NCI-H526 treated with DMSO at 0.1 percent for 48 hours (cell line): ENCODE measurements around the gene PRSS27.

Experiments used
- DNase-seq: peaks from one replicate; lab custom pipeline; 2025; lab: John Stamatoyannopoulos, UW

PRSS27 gene

DNA sequence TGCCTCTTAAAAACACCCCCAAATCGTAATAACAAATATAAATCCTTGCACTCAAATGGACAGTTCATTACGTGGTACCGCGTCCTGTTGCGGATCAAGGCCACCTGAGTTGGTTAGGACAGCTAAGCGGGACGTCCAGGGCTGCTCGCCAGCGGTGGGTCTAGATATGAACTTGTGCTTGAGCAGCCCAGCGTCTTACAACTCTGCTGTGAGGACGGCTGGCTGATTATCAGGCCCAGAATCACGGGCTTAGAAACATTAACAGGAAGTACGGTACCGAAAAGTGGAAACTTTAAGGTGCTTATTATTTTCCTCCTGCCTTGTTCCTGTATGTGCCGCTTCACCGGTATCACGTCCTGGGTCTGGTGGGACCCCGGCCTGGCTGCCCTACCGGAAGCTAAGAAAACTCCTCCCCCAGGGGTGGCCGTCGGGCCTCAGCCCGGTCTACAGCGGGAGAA, 31.6 kb upstream of the PRSS27 start:
- no peak for DNase-seq

DNA sequence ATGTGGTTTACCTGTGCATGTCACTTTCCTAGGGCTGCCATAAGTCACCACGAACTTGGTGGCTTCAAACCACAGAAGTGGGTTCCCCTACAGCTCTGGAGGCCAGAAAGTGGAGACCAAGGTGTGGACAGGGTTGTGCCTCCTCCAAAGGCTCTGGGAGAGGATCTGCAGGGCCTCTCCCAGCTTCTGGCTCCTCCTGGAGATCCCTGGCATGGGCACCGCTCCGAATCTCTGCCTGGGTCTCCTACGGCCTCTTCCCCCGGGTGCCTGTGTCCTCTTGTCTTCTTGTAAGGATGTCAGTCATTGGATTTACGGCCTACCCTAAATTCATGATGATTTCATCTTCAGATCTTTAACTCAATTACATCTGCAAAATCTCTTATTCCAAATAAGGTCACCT, 29.9 kb upstream of the PRSS27 start:
- no peak for DNase-seq

DNA sequence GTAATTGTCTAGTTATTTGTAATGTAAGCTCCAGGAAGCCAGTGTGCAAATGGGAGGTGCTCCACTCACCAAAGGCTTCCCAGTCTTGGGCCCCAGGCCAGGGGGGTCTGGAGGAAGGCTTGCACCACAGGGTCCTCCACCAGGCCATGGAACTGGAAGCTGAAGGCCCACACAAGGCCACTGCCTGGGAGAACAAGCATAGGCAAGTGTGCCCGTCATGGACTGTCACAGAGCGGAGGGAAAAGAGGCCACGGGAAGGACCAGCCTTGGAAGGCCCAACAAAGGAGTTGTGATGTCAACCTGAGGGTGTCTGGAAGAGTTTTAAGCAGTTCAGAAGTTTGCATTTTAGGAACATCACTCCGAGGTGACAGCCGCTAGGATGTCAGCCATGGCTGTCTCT, 29.5 kb upstream of the PRSS27 start:
- DNase-seq = no peak

DNA sequence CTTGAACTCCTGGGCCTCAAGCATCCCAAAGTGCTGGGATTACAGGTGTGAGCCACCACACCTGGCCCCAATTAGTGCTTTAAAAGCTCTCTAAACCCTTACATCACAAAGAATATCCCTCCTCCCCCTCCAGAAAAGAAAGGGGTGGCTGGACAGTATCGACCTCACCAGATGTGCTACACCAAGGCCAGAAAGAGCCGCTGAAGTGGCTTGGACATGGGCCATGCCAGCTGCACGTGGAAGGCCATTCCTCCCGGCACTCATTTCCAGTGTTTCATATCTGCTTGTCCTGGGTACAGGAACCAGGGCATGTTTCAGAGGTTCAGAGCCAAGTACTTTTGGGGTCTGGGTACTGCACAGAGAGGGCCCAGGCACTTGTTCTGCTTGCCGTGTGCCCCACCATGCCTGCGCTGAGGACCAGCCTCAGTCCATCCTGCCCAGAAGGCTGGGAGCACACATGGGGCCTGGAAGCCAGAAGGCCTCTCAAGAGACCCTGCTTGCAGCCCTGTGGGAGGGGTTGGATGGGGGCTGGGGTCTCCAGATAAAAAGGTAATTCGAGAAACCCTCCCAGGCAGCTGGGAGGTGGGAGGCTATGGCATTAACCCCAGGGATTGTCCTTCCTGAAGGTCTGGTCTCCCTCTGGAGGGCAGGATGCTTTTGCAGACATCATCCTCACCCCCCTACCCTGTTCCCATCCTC, 28.9 kb upstream of the PRSS27 start:
- DNase-seq = no peak

DNA sequence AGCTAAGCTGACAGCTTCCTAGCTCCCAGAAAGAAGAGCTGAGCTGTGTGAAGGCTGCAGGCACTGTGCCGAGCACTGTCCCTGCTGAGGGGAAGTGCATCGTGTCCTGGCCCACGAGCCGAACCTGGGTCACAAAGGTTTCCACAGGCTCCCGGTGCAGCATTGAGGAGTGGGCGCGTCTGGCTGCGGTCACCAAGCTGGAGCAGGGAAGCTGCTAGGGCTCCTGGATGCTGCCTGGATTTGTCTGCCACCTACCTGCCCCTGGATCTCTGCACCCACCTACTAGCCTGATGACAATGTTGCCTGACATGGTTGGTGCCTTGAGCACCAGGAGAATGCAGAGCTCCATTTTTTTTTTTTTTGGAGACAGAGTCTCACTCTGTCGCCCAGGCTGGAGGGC, 25.9 kb upstream of the PRSS27 start:
- no peak for DNase-seq

DNA sequence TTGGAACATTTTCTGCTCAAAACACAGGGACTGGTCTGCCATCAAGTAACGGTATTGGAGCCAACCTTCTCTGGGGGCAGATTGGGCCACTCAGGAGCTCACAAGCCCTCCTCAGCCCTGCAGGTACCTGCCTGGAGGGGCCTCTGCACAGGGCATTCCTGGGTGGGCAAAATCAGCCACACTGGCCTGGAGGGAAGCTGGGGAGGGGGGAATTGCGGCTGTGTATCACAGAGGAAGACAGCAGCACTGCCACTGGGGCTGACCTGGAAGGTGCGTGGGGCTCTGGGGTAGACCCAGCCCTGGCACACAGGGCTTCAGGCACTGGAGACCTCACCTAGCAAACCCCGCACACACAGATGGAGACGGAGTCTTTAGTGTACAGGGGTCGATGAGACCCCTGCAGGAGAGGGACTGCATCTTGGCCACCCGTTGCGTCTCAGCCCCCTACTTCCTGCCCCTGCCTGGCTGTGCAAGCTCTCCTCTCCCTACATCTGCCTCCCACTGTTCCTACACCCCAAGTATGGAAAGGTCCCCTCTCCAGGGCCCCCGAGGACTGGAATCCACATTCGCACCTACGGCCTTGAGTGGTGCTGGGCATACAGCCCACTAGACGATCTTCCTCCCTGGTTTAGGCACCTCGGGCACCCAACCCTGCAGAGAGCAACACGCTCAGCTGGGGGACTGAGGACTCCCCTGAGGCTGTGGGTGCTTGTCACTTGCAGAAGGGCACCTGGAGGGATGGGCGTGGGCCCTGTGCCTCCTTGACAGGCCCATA, 25.3 kb upstream of the PRSS27 start:
- DNase-seq = no peak

DNA sequence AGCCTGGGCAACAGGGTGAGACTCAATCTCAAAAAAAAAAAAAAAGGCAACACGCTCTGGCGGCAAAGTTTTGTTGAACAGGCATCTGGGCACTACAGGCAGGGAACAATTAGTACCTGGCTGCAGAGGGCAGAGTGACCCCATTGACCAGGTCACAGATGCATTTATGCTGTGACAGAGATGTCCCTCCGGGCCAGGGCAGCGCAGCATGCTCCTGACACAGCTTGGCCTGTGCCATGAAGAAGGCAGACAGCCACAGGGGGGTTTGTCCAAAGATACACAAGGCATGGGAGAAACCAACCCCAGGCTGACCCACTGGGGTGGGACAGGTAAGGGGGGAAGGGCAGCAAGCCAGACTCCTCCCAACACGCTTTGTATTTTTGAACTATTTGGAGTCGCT, 24.7 kb upstream of the PRSS27 start:
- no peak for DNase-seq

DNA sequence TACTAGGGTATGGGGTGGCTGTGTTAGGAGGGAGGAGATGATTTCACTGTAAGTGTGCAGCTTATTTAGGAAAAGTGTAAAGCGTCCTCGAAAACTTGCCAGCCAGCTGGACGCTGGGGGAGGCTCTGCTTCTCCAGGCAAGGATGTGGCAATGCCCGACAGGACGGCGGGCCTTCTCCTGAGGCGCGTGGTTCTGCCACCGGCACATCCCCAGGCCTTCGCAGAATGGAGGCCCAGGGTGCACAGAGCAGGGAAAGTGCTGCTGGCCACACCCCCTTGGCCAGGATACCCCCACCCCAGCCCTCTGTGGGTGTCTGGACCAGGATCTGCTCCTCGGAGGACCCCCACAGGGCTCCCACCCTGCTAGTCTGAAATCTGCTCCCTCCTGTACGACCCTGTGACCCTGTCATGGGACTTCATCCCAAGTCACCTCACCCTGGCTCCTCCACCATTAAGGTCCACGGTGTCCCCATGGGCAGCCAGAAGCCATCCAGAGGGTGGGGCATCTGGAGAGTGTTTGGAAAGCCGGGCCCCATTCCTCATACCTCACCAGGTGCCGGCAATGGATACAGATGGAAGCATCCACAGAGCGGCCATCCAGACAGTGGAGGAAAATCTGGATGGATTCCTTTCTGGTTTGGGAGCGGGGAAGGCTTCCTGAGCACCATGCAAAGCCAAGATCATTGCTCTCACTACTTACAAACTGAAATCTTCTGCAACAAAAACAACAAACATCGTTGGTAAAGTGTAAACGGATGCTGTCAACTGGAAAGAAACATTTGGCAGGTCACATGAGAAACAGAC, 23.2 kb upstream of the PRSS27 start:
- DNase-seq = no peak

DNA sequence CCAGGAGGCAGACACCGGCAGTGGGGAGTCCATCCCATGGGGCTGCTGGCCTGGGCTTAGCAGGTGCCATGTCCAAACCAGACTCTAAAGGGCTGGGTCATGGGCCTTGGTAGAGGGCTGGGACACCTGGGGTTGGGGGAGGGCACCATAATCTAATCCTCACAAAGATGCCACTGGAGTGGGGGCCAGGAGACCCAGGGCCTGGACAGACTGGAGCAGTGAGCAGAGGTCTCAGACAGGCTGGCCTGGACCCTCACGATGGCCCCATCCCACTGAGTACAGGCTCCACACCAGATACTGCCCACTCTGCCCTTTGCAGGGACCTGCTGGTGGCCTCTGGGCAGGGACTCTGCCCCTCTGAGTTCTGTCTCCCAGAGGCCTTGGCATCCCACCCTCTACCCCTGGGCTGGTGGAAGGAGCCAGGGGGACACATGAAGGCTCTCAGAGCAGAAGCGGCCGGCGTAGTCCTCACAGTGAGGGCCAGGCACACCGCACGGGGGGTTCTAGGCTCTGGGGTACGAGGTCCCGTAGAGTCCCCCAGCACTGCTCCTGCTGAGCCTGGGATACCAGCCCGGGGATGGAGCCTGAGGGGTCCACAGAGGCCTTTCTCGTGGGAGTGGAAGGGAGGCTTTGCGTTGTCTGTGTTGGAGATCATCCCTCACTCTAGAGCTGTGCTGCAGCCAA, 22.4 kb upstream of the PRSS27 start:
- DNase-seq = no peak

DNA sequence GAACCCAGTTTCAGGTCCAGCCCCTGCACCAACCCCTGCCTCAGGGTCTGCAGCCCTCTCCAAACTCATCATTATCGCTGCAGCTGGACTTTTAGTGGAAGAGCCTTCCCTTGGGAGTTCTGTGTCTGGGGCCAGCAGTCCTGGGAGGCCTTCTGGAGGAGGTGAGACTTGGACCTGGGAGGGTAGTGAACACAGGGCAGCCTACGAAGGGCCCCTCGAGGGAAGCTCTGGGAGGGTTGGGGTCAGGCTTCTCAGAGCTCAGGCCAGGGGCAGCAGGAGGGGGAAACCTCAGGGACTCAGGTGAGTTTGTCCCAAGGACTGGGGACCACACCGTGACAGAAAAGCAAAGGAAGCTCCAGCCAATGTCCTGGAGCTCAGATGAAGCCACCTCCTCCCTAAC, 21.1 kb upstream of the PRSS27 start:
- DNase-seq = no peak

DNA sequence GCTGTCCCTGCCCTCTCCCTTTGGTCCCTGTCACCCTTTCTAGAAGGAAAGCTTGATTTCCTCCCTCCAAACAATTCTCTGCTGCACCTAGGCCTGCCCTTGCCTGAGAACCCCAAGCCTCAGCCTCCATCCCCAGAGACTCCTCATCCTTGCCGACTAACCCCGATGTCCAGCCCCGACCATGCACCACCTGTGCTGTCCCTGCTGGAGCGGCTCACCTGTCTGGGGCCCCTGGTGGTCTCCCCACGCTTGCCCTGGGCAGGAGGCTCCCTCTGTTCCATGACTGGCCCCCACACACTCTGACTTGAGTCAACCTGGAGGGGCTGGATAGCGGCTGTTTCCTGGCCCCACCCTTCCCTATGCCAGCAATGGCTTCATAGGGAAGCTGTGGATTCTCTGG, 20.5 kb upstream of the PRSS27 start:
- DNase-seq = no peak

DNA sequence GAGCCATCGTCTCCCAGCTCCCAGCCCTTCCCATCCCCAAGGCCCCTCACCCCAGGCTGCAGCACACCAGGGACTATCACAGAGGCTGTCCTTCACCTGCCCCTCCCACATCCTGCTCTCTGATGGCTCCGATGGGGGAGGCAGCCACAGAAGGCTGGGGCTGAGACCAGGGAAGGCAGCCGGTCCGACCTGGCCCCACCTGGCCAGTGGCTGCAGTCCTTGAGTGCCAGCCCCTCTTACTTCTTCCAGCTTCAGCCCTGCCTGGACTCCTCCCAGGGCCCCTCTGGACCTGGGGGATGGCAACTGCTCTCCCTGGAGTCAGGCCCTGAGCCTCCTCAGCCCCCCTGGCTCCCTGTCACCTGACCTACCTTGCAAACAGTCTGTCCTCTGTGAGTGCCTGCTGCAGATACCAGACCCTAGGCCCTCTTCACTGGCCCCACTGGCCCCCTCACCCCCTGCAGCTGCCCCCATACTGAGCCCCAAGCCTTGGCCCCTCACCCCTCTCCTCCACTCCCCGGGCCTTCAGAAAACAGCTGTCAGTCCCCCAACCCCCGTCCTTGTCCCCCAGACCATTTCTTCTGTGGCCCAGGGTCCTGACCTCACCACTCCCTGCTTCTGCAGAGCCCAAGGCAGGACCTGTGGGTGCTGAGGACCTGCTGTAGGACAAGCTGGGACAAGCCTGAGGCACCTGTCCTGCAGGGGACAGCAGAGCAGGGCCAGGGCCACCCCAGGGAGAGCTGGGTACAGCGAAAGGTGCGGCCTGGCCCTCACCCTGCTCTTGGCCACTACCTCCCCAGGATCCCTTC, 19.8 kb upstream of the PRSS27 start:
- no peak for DNase-seq

DNA sequence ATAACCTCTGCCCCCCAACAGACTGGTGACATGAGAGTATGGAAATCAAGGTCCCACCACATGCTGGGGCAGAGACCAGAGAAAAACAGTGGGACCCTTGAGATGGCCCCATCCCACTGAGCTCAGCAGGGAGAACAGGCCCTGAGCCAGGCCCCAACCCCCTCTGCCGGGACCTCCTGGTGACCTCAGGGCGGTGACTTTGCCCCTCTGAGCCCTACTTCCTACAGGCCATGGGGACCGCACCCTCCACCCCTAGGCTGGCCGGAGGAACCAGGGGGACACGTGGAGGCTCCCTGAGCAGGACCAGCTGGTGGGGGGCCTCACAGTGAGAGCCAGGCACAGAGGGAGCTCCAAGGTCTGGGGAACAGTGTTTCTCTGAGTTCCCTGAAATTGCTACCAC, 18.6 kb upstream of the PRSS27 start:
- DNase-seq = no peak

DNA sequence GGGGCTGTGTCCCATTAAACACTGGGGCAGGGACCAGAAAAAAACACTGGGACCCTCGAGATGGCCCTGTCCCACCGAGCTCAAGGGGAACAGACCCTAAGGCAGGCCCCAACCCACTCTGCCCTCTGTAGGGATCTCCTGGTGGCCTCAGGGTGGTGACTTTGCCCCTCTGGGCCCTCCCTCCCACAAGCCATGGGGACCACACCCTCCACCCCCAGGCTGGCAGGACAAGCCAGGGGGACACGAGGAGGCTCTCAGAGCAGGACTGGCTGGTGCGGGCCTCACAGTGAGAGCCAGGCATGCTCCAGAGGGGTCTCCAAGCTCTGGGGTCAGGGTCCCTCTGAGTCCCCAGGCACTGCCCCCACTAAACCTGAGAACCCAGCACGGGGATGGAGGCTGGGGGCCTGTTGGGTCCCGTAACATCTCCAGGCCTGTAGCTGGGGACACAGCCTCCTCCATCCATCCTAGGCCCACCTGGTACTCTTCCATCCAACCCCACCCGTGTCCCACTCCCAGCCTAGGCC, 17.9 kb upstream of the PRSS27 start:
- no peak for DNase-seq

DNA sequence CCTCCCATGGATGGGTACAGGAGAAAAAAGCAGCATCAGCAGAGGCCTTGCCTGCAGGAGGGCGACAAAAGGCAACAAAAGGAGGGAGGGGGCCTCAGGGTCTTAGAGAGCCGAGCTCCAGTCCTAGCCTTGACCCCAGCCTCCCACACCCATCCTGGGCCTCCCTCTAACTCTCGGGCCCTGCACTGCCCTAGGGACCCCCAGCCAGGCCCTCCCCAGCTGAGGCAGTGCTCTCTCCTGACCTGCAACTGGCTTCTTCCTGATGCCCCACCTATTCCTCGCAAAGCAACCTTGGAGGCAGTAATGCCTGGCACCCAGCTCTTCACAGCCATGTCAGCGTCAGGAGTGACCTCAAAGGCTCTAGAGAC, 17.2 kb upstream of the PRSS27 start:
- no peak for DNase-seq

DNA sequence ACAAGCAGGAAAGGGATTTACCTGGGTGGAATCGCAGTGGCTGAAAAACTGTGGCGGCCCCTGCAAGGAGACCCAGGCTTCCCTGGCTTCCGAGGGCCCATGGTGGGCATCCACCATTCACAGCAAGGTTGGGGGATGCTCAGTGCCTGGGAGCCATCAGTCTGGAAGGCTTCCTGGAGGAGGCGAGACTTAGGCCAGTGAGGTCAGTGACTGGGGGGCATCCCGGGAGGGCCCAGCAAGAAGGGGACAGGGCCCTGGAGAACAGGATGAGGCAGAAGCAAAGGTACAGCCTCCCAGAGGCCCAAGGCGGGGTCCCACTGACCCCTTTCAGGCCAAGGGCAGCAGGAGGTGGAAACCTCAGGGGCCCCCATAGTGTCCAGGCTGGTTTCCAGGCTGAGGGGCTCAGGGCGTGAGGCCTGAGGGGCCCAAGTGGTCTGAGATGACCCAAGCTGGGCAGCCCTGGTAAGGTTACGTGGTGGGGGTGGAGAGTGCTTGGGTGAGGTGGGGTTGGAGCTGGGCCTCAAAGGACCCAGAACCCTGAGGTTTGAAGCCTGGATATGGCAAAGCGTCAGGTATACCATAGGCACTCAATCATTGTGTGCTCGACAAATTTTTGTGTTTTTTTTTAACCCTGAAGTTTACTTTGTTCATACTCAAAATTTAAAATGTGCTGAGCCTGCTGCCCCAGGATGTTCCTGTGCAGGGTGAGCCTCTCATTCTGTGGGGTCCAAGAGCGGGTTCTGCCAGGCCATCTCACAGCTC, 16.6 kb upstream of the PRSS27 start:
- DNase-seq = no peak

DNA sequence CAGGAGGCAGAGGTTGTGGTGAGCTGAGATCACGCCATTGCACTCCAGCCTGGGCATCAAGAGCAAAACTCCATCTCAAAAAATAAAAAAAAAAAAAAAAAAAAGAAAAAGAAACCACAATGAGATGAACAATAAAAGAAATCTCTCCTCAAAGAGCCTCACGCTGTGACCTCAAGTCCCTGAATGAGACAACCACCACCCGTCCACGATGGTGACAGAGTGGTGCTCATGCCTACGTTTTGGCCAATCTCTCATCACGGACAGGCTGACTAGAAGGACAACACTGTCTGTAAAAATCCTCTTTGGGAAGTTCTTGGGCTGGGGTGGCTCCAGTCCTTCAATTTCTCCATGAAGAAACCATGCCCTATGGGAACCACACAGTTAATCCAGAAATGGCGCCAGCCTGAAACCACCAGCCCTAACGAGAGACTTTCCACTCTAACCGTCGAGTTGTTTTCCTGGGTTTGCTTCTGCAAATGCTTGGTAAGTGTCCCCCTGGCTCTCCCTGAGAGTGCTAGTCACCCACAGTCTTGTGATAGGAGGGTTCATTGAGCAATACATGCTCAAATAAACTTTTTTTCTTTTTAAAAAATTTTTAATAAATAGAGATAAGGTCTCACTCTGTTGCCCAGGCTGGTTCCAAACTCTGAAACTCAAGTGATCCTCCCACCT, 15.0 kb upstream of the PRSS27 start:
- no peak for DNase-seq

DNA sequence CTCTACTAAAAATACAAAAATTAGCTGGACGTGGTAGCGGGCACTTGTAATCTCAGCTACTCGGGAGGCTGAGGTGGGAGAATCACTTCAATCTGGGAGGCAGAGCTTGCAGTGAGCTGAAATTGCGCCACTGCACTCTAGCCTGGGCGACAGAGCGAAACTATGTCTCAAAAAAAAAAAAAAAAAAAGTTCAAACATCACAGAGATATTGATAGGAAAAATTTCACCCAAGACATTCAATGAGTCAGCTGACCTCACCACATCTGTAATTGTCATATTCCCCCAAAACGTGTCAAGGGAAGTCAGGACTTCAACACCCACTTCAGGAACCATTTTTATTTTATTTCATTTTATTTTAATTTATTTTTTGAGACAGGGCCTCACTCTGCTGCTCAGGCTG, 8.0 kb upstream of the PRSS27 start:
- no peak for DNase-seq

DNA sequence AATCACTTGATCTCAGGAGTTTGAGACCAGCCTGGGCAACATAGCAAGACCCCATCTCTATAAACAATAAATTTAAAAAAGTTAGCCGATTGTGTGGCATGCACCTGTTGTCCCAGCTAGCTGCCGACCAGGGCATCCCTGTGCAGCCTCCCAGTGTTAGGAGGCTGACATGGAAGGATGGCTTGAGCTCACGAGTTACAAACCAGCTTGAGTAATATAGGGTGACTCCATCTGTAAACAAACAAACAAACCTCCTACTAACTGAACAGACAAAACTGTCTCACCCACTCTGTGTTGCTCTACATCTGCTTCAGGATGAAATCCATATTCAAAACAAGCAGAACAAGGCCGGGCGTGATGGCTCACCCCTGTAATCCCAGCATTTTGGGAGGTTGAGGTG, 6.9 kb upstream of the PRSS27 start:
- no peak for DNase-seq

DNA sequence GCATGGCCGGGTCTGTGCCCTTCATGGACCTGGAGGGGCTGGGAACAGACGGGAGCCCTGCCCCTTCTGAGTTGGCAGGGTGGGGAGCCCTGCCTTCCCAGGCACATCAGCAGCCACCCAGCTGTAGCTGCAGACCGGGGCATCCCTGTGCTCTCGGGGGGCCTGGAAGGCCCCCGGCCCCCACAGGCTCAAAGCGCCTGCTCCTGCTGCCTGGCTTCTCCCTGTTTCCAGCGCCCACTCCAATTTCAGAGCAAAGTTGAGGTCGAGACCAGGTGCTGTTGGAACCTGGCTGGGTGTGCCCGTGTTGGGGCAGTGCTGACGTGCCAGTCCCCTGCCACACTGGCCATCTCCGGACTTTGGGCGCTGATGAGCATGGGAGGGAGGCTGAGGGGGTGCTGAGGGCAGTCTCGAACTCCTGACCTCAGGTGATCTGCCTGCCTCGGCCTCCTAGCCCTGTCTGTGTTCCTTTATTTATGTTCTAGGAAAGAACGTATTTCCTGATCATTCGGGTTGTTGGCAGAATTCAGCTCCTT, 4.9 kb upstream of the PRSS27 start:
- DNase-seq = no peak
